ENCODE data around the gene CFL1. TPM values are rescaled to one million over a fixed set of nuclear protein-coding genes. Genes with fewer than 3 reads are reported as not detected.
"Not testable (repeated sequence)": the region's sequence is repeated elsewhere in the genome, so short reads cannot be mapped to it uniquely, and the experiment has no call there.

Gene CFL1
- total and polyA plus RNA-seq, 9 donors: 436 to 789 (median 720) TPM

GRCh38 chr11:65898656-65899355, 40.8 kb upstream of the CFL1 start:
- H3K4me1 ChIP-seq (ENCODE audit: control insufficient read depth, insufficient read depth, low read length): peaks cover 16% of the 10 kb centered on the region
- no peaks in the 10 kb centered on the region for H3K9me3 ChIP-seq (replicated peaks; ENCODE audit: control insufficient read depth, low read depth, low read length)
- 15% methylated on average over 24 of the region's 28 CpGs for WGBS (ENCODE audit: insufficient coverage)
- no peak for DNase-seq
- peaks cover 69% of the 10 kb centered on the region for H3K27me3 ChIP-seq (ENCODE audit: control insufficient read depth, insufficient read depth, low read length)
- no peak overlapping the region for H3K4me3 ChIP-seq (ENCODE audit: low read length)
- H3K36me3 ChIP-seq (ENCODE audit: control insufficient read depth, insufficient read depth, low read length): no peaks in the 10 kb centered on the region
- H3K27ac ChIP-seq (ENCODE audit: low read length): no peak overlapping the region

DNA sequence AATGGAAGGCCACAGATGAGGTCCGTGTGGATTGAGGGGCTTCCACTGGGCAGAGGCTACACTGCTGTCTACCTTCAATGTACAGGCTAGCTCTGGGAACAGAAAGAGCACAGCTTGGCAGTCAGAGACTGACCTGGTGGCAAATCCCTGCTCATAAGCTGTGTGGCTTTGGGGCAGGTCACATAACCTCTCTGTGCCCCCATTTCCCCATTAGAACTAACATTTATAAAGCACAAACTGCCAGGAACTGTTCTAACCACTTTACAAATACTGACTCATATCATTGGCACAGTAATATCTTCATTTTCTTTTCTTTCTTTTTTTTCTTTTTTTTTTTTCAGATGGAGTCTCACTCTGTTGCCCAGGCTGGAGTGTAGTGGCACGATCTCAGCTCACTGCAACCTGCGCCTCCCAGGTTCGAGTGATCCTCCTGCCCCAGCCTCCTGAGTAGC, 39.1 kb upstream of the CFL1 start:
- Histone ChIP-seq H3K27ac (ENCODE audit: low read length) (no peak overlapping the region), H3K9me3 (replicated peaks; ENCODE audit: control insufficient read depth, low read depth, low read length) (no peaks in the 10 kb centered on the region), H3K36me3 (ENCODE audit: control insufficient read depth, insufficient read depth, low read length) (no peaks in the 10 kb centered on the region), H3K4me3 (ENCODE audit: low read length) (no peak overlapping the region), H3K4me1 (ENCODE audit: control insufficient read depth, insufficient read depth, low read length) (peaks cover 33% of the 10 kb centered on the region), H3K27me3 (ENCODE audit: control insufficient read depth, insufficient read depth, low read length) (peaks cover 55% of the 10 kb centered on the region)
- 83% methylated on average over 2 of the region's 4 CpGs for WGBS (ENCODE audit: insufficient coverage)
- DNase-seq: no peak

DNA sequence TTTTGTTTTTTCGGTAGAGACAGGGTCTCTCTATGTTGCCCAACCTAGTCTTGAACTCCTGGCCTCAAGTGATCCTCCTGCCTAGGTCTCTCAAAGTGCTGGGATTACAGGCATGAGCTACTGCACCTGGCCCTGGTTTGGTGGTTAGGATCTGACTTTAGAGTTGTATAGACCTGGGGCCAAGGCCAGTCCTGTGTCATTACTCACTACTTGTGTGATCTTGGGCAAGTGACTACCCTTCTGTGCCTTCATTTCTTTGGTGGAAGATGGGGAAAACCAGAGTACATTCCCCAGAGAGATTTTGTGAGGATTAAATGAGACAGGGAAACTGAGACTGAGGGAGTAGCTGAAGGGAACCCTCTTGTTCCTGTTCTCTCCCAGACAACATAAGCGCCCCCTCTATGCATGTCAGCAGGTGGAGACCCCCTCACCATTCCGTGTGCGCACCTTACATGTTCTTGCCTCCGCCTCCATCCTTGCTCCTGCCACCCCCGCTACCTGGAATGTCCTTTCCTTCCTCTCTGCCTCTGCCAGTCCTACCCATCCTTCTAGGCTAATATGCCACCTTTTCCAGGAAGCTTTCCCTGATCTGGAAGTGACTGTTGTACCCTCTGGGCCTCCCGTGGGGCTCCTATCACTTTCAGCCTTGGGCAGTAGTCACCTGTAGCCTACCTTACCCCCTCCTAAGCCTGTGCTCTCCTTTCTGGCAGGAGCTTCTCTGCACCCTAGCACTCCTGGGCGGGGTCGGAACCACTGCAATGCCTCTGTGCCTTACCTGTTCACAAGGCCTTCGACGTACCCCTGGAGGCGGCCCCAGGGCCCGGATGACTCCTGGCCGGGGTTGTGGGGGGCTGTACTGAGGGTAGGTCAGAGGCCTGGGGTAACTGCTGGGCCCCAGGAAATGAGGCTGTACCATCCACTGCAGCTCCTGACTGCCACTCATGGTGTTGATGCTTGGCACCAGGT, 38.3 kb upstream of the CFL1 start:
- 90% methylated on average over 11 of the region's 14 CpGs for WGBS (ENCODE audit: insufficient coverage)
- Histone ChIP-seq H3K4me1 (ENCODE audit: control insufficient read depth, insufficient read depth, low read length) (peaks cover 40% of the 10 kb centered on the region), H3K4me3 (ENCODE audit: low read length) (no peak overlapping the region), H3K27ac (ENCODE audit: low read length) (no peak overlapping the region), H3K27me3 (ENCODE audit: control insufficient read depth, insufficient read depth, low read length) (peaks cover 51% of the 10 kb centered on the region), H3K36me3 (ENCODE audit: control insufficient read depth, insufficient read depth, low read length) (no peaks in the 10 kb centered on the region), H3K9me3 (replicated peaks; ENCODE audit: control insufficient read depth, low read depth, low read length) (no peaks in the 10 kb centered on the region)
- no peak for DNase-seq

GRCh38 chr11:65895482-65895981, 37.6 kb upstream of the CFL1 start:
- no peak overlapping the region for H3K4me3 ChIP-seq (ENCODE audit: low read length)
- no peaks in the 10 kb centered on the region for H3K36me3 ChIP-seq (ENCODE audit: control insufficient read depth, insufficient read depth, low read length)
- H3K9me3 ChIP-seq (replicated peaks; ENCODE audit: control insufficient read depth, low read depth, low read length): no peaks in the 10 kb centered on the region
- 89% methylated on average over 3 of the region's 5 CpGs for WGBS (ENCODE audit: insufficient coverage)
- no peak overlapping the region for H3K27ac ChIP-seq (ENCODE audit: low read length)
- DNase-seq: no peak
- peaks cover 43% of the 10 kb centered on the region for H3K27me3 ChIP-seq (ENCODE audit: control insufficient read depth, insufficient read depth, low read length)
- peaks cover 42% of the 10 kb centered on the region for H3K4me1 ChIP-seq (ENCODE audit: control insufficient read depth, insufficient read depth, low read length)

GRCh38 chr11:65894034-65894591, 36.1 kb upstream of the CFL1 start:
- no peak overlapping the region for H3K4me3 ChIP-seq (ENCODE audit: low read length)

DNA sequence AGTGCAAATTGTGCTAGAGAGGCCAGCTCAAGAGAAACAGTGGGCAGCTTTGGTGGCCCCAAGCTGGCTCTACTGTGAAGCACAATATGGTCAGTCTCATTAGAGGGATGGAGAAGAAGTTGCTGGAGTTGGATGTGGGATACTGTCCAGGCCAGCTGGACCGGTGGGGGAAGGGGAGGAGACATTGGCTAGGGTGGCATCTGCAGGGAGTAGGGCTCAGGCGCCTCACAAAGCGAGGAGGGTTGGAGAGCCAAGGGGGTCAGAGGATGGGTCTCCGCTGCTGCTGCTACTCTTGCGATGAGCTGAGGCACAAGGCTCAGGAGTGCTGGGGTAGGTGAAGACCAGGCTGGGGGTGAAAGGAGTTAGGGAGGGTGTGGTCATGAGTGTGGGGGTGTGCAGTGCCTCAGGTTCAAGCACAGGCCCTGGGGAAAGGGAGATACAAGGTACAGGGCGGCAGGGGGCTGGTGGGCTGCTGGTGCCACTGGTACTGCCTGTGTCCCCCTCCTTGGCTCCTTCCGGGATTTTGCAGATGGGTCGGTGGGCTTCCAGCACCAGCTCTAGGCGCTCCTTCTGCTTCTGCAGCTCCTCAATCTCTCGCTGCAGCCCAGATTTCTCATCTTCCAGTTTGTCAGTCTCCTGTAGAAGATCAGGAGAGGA, 34.8 kb upstream of the CFL1 start:
- Histone ChIP-seq H3K9me3 (replicated peaks; ENCODE audit: control insufficient read depth, low read depth, low read length) (no peaks in the 10 kb centered on the region), H3K4me3 (ENCODE audit: low read length) (no peak overlapping the region), H3K27me3 (ENCODE audit: control insufficient read depth, insufficient read depth, low read length) (peaks cover 16% of the 10 kb centered on the region), H3K27ac (ENCODE audit: low read length) (peak overlapping the region; percentile 87), H3K36me3 (ENCODE audit: control insufficient read depth, insufficient read depth, low read length) (no peaks in the 10 kb centered on the region), H3K4me1 (ENCODE audit: control insufficient read depth, insufficient read depth, low read length) (peaks cover 49% of the 10 kb centered on the region)
- WGBS (ENCODE audit: insufficient coverage): 72% methylated on average over 8 of the region's 10 CpGs
- DNase-seq: no peak

More at GRCh38 chr11:65894034-65894591, 36.1 kb upstream of the CFL1 start:
- no peak for DNase-seq
- Histone ChIP-seq H3K27me3 (ENCODE audit: control insufficient read depth, insufficient read depth, low read length) (peaks cover 29% of the 10 kb centered on the region), H3K9me3 (replicated peaks; ENCODE audit: control insufficient read depth, low read depth, low read length) (no peaks in the 10 kb centered on the region), H3K27ac (ENCODE audit: low read length) (peak overlapping the region; percentile 85), H3K36me3 (ENCODE audit: control insufficient read depth, insufficient read depth, low read length) (no peaks in the 10 kb centered on the region), H3K4me1 (ENCODE audit: control insufficient read depth, insufficient read depth, low read length) (peaks cover 45% of the 10 kb centered on the region)
- WGBS (ENCODE audit: insufficient coverage): 74% methylated on average over 15 of the region's 16 CpGs

- not testable (repeated sequence) for DNase-seq; H3K9me3 ChIP-seq (replicated peaks; ENCODE audit: control insufficient read depth, low read depth, low read length); H3K36me3 ChIP-seq (ENCODE audit: control insufficient read depth, insufficient read depth, low read length)
- peaks cover 10% of the 10 kb centered on the region for H3K27me3 ChIP-seq (ENCODE audit: control insufficient read depth, insufficient read depth, low read length)
- H3K4me1 ChIP-seq (ENCODE audit: control insufficient read depth, insufficient read depth, low read length): peaks cover 55% of the 10 kb centered on the region
- H3K4me3 ChIP-seq (ENCODE audit: low read length): peak overlapping the region; percentile 66
- H3K27ac ChIP-seq (ENCODE audit: low read length): peak overlapping the region; percentile 87
- 40% methylated on average over 1 of the region's 5 CpGs for WGBS (ENCODE audit: insufficient coverage)
These were observed 34.2 kb upstream of the CFL1 start for GRCh38 chr11:65892137-65892540.

DNA sequence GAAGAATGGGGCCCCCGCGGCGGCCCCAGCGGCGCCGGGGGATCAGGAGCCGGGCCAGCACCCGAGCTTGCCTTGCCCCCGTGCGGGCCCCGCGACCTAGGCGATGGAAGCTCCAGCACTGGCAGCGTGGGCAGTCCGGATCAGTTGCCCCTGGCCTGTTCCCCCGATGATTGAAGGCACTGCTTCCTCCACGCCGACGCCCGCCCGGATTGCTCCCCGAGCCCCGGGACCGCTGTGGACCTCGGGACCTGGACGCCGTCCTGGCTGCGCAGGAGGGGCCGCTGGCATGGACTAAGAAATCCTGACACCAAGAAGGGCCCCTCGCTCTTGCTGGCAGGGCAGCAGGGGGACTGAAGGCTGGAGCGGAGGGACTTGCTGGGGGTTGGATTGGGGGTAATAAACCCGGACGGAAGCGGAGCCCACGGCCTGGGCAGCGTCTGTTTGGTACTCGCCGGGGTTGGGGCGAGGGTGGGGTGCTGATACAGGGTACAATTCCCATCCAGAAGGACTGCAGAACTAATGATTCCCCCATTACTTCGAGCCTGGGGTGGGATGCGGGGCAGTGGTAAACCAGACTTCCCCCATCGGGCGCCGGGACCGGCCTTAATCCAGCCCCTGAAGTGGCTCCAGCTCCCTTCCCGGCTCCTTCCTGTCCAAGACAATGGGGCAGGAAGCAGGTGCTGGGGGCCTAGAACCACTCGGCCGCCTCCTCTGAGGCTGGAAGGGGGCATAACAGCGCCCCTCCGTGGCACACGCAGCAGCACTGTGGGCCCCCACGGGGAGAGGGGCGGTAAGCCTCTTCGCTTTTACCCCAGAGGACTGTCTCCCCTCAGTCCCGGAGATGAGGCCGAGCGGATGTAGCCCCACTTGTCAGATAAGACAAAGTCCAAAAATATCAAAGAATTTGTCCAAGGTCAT, 33.5 kb upstream of the CFL1 start:
- Histone ChIP-seq H3K9me3 (replicated peaks; ENCODE audit: control insufficient read depth, low read depth, low read length) (no peaks in the 10 kb centered on the region), H3K36me3 (ENCODE audit: control insufficient read depth, insufficient read depth, low read length) (peaks cover 6% of the 10 kb centered on the region), H3K27me3 (ENCODE audit: control insufficient read depth, insufficient read depth, low read length) (peaks cover 4% of the 10 kb centered on the region), H3K4me3 (ENCODE audit: low read length) (peak overlapping the region; percentile 66), H3K4me1 (ENCODE audit: control insufficient read depth, insufficient read depth, low read length) (peaks cover 55% of the 10 kb centered on the region), H3K27ac (ENCODE audit: low read length) (peak overlapping the region; percentile 87)
- 2% methylated on average over 42 of the region's 57 CpGs for WGBS (ENCODE audit: insufficient coverage)
- peak; percentile 62 for DNase-seq
